Body of pancreas (tissue), 4 donors: Measurements from ENCODE around the gene LOXHD1.

Experiments used
- CTCF ChIP-seq, 7 experiments: fragments of 450-650 bp in 4 of 7; fragments of 200-600 bp in 3 of 7; sonication (generic) in 3 of 7; IDR thresholded peaks; one replicate each; pipeline ENCODE4 v1.5.1; 2016 to 2019; ENCODE audit warnings: antibody characterized with exemption in 7 of 7
- POLR2A ChIP-seq, 3 donors: fragments of 450-650 bp; IDR thresholded peaks; one replicate each; pipeline ENCODE4 v1.6.1; 2016; ENCODE audit warnings: antibody characterized with exemption in 3 of 3, mild to moderate bottlenecking in 2 of 3

GRCh38 chr18:46688853-46689525, 32.0 kb upstream of the LOXHD1 start:
- no peak for TF ChIP-seq POLR2A (IDR thresholded peaks at IDR 0.05)
- no peak for TF ChIP-seq CTCF (IDR thresholded peaks at IDR 0.05)
